AG09309 (cell line): ENCODE data around the gene GRHL1.

Experiments used
- DNase-seq: peaks from one replicate; pipeline ENCODE4 v3.0.0-alpha.2; 2010; ENCODE audit warnings: low read depth
- H3K4me3 ChIP-seq: 2 replicates; pipeline ENCODE4 v1.5.1; 2011; ENCODE audit warnings: mild to moderate bottlenecking, low read depth, low read length, moderate library complexity; ENCODE audit not compliant: control insufficient read depth
- CTCF ChIP-seq: IDR thresholded peaks from 2 replicates; pipeline ENCODE4 v1.5.1; 2011; ENCODE audit warnings: mild to moderate bottlenecking, low read depth, low read length, inconsistent platforms; ENCODE audit not compliant: insufficient read depth, control insufficient read depth; ENCODE audit errors: missing control alignments

Gene GRHL1

GRCh38 chr2:9946818-9947217 lies 4.7 kb upstream of the GRHL1 start:
- no peak for TF ChIP-seq CTCF
- DNase-seq = no peak
- H3K4me3 ChIP-seq = no peak overlapping the region

DNA sequence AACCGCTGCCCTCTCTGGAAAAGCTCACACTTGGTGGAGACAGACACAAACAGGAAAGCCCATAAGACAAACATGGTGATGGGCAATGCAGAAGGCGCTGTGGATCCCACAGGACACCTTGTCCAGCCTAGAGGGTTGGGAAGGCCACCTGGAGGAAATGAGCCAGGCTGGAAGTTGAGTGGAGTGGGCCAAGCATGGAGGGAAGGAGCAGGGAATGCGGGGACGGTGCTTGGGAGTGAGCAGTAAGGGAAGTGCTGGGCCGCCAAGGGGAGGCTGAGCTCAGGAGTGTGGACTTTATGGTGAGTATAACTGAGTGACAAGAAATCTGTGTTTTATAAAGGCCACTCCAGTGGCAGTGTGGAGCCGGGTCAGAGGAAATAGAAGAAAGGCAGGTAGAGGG lies 2.8 kb upstream of the GRHL1 start:
- no peak overlapping the region for H3K4me3 ChIP-seq
- no peak for TF ChIP-seq CTCF
- no peak for DNase-seq

DNA sequence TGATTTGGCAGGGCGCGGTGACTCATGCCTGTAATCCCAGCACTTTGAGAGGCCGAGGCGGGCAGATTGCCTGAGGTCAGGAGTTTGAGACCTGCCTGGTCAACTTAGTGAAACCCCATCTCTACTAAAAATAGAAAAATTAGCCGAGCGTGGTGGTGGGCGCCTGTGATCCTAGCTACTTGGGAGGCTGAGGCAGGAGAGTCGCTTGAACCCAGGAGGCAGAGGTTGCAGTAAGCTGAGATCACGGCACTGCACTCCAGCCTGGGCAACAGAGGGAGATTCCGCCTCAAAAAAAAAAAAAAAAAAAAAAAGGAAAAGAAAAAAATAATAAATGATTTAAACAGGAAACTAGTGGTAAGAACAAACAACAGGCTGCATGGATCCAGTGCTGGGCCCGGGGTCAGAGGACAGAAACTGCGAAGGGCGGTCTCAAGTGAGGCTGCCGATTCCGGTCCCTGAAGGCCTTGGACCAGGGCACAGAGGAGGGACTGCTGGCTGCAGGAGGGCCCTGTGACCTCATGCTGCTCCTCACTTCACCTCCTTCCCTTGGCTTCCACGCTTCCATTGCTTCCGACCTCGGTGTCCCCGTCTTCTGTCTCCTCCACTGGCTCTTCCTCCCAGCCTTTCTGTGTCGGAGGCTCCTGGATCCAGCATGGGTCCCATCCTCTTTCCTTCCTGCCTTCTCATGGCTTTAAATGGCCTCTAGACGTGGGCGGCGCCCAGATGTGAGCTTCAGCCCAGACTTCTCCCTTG lies 2.1 kb upstream of the GRHL1 start:
- no peak for DNase-seq
- TF ChIP-seq CTCF = no peak
- no peak overlapping the region for H3K4me3 ChIP-seq

- H3K4me3 ChIP-seq = no peak overlapping the region
- DNase-seq = no peak
- TF ChIP-seq CTCF = no peak
Observed at GRCh38 chr2:9949992-9950520, 1.4 kb upstream of the GRHL1 start.

DNA sequence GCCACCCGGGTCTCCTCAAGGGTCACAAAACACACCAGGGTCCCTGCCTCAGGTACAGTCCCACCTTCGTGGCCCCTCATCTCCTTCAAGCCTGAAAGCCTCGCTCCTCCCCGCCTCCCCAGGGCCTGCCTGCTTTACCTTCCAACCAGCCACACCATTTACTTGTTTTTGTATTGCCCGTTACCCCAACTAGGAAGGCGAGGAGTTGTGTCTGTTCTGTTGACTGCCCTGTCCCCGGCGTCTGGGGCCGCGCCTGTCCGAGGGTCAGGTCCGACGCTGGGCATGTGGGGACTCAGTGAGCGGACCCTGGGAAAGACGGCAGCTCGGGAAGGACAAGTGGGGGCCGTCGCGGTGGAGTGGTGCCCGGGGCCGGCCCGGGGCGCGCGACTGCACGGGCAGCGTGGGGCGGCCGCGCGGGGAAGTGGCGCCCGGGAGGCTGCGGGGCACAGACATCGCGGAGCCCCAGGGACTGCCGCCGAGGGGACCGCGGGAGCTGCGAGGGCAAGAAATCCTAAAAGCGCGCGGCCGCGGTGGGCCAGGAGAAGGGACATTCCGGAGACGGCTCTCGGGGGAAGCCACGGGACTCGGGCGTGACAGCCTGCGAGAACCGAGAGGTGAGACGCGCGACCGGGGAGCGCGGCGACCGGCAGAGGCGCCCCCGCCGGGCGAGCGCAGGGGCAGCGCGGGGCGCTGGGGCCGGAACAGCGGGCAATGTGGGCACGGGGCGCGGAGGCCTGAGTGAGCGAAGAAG lies 797 bp upstream of the GRHL1 start:
- TF ChIP-seq CTCF = no peak
- no peak for DNase-seq
- peak overlapping the region; percentile 47 for H3K4me3 ChIP-seq

DNA sequence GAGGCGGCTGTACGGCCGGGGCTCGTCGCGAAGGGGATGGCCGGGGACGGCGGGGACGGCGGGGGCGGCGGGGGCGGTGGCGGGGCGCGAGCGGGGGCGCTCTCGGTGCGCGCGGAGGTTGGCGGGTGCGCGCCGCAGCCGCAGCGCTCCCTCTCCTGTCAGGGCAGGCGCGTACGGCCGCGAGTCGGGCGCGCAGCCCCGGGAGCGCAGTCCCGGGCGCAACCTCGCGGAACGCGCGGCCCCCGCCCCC lies 296 bp upstream of the GRHL1 start:
- H3K4me3 ChIP-seq = peak overlapping the region; percentile 47
- TF ChIP-seq CTCF = no peak
- DNase-seq = no peak
